NCI-H345 (cell line): Measurements from ENCODE around the gene APLP1.
"Not testable (repeated sequence)": the region's sequence is repeated elsewhere in the genome, so short reads cannot be mapped to it uniquely, and the experiment has no call there.

Experiments used
- DNase-seq: peaks from one replicate; lab custom pipeline; 2025; lab: John Stamatoyannopoulos, UW

The APLP1 gene

DNA sequence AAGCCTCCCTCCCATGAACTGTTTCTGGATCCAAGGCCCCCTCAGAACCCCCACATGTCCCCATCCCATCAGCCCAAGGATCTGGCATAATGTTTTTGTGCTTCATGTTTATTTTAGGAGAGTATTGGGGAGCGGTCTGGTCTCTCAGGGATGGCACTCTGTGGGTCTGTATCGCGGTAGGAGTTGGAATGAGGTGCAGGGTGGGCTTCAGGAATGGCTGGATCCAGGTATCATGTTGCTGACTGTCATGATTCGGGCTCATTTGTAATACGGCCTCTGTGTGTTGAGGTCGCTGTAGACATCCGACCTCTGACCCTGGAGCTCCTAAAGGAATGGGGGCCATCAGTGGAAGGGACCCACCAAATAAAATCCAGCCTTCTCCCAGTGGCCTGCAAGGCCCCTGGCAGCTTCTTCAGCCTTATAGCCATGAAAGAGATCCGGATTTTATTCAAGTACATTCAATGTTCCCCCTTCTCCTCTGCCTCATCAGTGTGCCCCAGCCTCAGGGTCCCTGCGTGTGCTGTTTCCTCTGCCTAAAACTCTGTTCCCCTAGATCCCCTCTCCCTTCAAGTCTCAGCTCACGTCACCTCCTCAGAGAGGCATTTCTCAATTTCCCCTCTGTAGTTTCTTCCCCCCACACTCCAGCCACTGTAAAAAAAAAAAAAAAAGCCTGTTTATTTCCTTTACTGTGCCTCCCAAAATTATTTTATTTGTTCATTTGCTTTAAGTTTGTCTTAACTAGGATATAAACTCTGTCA, 36.1 kb downstream of the APLP1 start:
- DNase-seq, result no peak

DNA sequence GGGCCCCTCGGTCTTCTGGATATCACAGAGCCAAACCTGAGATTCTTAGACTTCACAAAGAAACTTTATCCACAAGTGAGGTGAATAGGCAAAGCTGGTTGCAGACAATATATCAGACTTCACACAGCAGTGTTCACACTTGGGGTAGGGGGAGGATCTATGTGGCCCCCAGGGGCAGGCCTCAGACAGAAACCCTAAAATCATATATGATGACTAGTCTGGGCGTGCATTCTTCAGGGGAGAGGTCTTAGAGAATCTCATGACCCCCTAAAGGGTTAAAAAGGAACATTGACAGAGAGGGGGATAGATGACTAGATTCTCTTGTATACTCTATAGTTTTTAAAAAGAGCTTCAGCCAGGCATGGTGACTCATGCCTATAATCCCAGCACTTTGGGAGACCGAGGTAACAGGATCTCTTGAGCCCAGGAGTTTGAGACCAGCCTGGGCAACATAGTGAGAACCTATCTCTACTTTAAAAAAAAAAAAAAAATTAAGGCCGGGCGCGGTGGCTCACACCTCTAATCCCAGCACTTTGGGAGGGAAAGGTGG, 36.9 kb downstream of the APLP1 start:
- DNase-seq, result no peak

GRCh38 chr19:35907377-35907745, 39.0 kb downstream of the APLP1 start:
- DNase-seq, result no peak

DNA sequence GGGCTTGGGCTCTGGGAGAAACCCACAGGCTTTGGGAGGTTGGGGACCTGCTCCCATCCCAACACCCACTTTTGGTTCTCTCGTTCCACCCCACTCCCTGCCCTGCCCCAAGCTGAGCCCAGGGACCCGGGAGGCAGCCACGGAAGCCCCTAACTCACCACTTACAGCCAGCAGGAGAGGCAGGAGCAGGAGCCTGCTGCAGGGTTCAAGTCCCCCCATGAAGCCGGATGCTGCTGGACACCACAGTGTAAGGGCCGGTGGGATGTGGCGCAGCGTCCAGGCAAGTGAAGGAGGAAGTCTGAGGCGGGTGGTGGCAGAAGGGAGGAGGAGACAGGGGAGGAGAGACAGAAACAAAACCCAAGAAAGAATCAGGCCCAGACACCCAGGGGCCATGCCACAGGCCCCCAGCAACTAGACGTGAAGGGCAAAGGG, 39.7 kb downstream of the APLP1 start, which contains the start of gene TYROBP:
TSS of gene TYROBP (minus strand) at position 286 of the 432 bp plus-strand sequence. CDS start at position 219, 67 bp downstream.
- no peak for DNase-seq

- DNase-seq, result no peak
Observed at GRCh38 chr19:35908973-35909683, 40.8 kb downstream of the APLP1 start.

DNA sequence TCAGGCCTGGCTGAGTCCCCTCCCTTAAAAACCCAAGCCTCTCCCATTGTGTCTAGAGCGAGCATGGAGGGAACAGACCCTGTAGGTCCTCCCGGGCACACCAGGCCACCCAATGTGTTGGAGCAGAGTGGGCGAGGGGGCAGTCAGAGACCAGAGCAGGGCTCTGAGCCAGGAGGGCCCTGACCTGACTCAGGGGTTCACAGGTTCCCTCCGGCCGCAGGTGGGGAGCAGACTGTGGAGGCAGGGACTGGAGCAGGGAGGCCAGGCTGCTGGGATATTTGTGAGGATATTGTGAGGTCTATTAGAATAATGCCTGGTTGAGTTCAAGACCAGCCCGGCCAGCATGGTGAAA, 41.3 kb downstream of the APLP1 start:
- no peak for DNase-seq

- not testable (repeated sequence) for DNase-seq
Observed at GRCh38 chr19:35910355-35910754, 42.0 kb downstream of the APLP1 start.

- DNase-seq, result no peak
Observed at GRCh38 chr19:35911173-35911572, 42.8 kb downstream of the APLP1 start.

DNA sequence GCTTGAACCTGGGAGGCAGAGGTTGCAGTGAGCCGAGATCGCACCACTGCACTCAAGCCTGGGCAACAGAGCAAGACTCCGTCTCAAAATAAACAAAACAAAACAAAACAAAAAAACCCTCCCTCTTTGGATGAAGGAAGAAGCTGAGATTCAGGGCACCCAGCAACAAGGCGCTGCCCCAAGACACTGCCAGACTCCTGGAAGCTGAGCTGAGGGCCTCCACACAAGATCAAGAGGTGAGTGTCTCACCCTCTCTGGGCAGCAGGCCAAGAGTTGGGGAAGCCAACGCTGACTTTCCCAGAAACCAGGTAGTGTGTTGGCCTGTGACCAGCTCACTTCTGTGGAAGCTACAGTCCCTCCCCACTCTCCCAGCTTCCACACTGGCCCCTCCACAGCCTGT, 43.4 kb downstream of the APLP1 start:
- peak; percentile 14 for DNase-seq

DNA sequence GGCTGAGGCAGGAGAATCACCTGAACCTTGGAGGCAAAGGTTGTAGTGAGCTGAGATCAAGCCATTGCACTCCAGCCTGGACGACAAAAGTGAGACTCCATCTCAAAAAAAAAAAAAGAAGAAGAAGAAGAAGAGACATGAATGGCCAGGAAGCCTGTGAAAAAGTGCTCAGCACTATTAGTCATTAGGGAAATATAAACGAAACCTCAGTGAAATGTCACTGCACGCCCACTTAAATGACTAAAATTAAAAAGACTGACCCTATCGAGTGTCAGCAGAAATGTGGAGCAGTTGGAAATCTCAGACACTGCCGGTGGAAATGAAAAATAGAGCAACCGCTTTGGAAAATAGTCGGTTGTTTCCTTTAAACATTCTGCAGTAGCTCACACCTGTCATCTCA, 45.2 kb downstream of the APLP1 start:
- DNase-seq, result no peak

DNA sequence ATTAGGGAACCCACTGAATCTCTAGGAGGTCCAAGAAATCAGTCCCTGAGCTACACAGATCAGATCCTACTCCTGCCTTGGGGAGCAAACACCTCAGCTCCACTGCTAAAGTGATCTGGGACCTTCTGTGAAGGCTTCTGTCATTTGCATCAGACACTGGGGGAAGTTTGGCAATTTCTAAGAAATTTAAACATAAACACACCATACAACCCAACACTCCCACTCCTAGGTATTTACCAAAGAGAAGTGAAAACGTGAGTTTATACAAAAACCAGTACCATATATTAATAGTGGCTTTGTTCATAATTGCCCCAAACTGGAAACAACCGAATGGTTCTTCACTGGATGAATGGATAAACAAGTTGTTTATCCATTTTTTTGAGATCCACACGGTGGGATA, 47.1 kb downstream of the APLP1 start:
- DNase-seq, result no peak

- DNase-seq, result no peak
Observed at GRCh38 chr19:35919306-35919705, 50.9 kb downstream of the APLP1 start.

GRCh38 chr19:35921012-35921411, 52.6 kb downstream of the APLP1 start:
- no peak for DNase-seq

- DNase-seq, result no peak
Observed at GRCh38 chr19:35925501-35925900, 57.1 kb downstream of the APLP1 start.

- DNase-seq, result no peak
Observed at GRCh38 chr19:35928507-35928906, 60.1 kb downstream of the APLP1 start.
